ENCODE data around the gene FUNDC2. TPM values are rescaled to one million over a fixed set of nuclear protein-coding genes. Genes with fewer than 3 reads are reported as not detected.

Gene FUNDC2
- total RNA-seq, 1 donor from 2014 or later = 76.5 TPM

DNA sequence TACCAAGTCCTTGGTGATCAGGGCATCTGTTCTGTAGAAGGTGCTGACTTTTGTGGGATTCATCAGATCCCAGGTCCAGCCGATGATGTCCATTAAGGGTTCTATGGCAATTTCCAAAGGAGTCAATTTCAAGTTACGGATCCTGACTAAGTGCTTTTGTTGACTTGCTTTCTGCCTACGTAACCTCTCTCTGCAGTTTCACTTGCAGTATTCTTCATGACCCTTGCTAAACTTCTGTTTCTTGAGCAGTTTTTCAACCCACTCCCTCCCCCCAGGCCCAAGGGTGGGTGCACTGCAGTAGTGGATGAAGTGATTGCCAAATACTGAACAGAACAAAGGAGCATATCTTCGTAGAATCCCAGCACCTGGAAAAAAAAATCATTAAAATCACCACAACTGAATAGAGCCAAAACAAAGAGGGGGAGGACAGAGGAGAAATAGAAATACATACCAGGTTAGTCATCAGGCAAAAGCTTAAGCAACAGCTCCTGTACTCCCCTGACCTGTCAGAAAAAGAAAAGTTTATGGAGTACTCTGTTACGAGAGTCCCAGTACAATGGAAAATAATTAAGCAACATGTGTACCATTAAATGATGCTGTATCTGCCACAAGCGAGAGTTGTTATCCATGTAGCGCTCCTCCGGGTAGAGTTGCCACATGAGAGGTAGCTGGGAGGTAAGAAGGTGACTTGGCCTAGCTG is 38.5 kb downstream of the FUNDC2 start:
- TF ChIP-seq, protein P1, sequence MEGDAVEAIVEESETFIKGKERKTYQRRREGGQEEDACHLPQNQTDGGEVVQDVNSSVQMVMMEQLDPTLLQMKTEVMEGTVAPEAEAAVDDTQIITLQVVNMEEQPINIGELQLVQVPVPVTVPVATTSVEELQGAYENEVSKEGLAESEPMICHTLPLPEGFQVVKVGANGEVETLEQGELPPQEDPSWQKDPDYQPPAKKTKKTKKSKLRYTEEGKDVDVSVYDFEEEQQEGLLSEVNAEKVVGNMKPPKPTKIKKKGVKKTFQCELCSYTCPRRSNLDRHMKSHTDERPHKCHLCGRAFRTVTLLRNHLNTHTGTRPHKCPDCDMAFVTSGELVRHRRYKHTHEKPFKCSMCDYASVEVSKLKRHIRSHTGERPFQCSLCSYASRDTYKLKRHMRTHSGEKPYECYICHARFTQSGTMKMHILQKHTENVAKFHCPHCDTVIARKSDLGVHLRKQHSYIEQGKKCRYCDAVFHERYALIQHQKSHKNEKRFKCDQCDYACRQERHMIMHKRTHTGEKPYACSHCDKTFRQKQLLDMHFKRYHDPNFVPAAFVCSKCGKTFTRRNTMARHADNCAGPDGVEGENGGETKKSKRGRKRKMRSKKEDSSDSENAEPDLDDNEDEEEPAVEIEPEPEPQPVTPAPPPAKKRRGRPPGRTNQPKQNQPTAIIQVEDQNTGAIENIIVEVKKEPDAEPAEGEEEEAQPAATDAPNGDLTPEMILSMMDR (conservative IDR thresholded peaks at IDR 0.05) = no peak
- H3K4me1 Mint-ChIP-seq (ENCODE audit: unreplicated experiment) = no peaks in the 10 kb centered on the region
- DNase-seq (ENCODE audit: extremely low spot score, unreplicated experiment) = no peak
- no peaks in the 10 kb centered on the region for H3K9me3 Mint-ChIP-seq
- H3K27me3 Mint-ChIP-seq = no peaks in the 10 kb centered on the region
- no peak overlapping the region for H3K4me3 Mint-ChIP-seq
- H3K27ac Mint-ChIP-seq = peak overlapping the region; percentile 72
- no peaks in the 10 kb centered on the region for H3K36me3 Mint-ChIP-seq

DNA sequence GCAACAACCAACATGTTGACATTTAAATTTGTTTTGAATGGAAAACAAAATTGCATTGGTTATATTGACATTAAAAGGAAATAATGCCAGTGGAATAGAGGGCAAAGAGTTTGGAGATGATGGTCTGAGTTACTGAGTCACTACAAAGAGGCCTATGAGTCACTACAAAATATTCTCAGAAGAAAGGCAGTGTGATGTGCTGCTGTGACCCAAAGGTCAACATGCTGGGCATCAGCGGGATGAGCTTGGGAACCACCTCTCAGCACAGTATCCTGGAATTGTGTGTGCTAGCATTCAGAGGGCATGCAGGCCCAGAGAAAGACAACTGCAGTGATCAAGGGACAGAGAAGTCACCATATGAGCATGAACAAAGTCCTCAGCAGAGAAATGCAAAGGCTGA is 41.5 kb downstream of the FUNDC2 start:
- Mint-ChIP-seq H3K9me3 (no peaks in the 10 kb centered on the region), H3K36me3 (no peaks in the 10 kb centered on the region), H3K4me3 (peak overlapping the region; percentile 47), H3K4me1 (ENCODE audit: unreplicated experiment) (no peaks in the 10 kb centered on the region), H3K27me3 (no peaks in the 10 kb centered on the region), H3K27ac (no peak overlapping the region)
- no peak for DNase-seq (ENCODE audit: extremely low spot score, unreplicated experiment)
- TF ChIP-seq, protein P1 (conservative IDR thresholded peaks at IDR 0.05) = no peak

DNA sequence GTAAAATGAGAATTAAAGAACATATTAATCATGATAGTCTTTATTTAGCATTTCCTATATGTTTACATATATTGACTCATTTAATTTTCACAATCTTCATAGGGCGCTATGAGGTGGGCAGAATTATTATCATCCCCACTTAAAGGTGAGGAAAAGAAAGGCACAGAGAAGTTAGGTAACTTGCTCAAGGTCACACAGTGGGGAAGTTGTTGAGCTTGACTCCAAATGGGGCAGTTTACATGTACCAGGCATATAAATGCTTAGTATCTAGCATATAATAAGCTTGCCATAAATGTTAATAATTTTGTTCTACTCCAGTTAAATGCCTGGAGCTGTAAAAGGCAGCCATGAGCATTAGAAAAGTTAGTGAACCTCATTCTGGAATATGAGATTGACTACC is 42.8 kb downstream of the FUNDC2 start:
- Mint-ChIP-seq H3K9me3 (no peaks in the 10 kb centered on the region), H3K4me3 (peak overlapping the region; percentile 83), H3K27ac (no peak overlapping the region), H3K36me3 (no peaks in the 10 kb centered on the region), H3K27me3 (no peaks in the 10 kb centered on the region), H3K4me1 (ENCODE audit: unreplicated experiment) (no peaks in the 10 kb centered on the region)
- TF ChIP-seq, protein P1 (conservative IDR thresholded peaks at IDR 0.05) = no peak
- no peak for DNase-seq (ENCODE audit: extremely low spot score, unreplicated experiment)

DNA sequence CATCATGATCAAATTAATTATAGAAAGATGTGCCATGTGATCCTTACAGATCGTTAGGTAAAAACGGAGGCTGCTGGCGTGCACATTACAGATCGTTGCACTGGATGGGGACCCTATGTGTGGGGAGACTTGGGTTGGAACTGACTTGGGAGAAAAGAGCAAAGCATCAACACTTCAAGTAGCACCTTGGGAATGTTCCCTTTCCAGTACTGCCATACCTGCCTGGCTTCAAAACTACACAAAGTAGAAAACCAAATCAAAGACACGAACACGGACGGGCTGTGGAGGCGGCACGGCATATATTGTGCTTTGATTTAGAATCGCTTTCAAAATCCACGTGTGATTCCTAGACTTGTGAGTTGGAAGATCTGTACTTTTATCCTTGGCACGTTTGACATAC is 43.4 kb downstream of the FUNDC2 start:
- Mint-ChIP-seq H3K9me3 (no peaks in the 10 kb centered on the region), H3K36me3 (no peaks in the 10 kb centered on the region), H3K27ac (peak overlapping the region; percentile 60), H3K27me3 (no peaks in the 10 kb centered on the region), H3K4me3 (peak overlapping the region; percentile 83), H3K4me1 (ENCODE audit: unreplicated experiment) (no peaks in the 10 kb centered on the region)
- DNase-seq (ENCODE audit: extremely low spot score, unreplicated experiment) = no peak
- TF ChIP-seq, protein P1 (conservative IDR thresholded peaks at IDR 0.05) = no peak

DNA sequence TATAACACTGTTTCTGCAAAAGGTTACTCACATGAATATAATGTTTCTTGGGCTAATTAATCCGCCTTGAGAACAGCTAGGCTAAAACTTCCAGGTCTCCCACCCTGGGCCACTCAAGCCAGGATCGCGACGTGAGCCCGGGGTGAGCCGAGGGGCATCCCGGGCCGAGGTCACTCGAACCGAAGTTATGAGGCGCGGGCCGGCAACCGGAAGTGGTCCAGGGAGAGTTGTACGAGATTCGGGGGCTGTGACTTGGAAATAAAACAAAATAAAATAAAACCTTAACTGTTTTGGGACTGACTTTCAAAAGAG is 44.0 kb downstream of the FUNDC2 start:
- no peaks in the 10 kb centered on the region for H3K27me3 Mint-ChIP-seq
- peak overlapping the region; percentile 83 for H3K4me3 Mint-ChIP-seq
- H3K36me3 Mint-ChIP-seq = no peaks in the 10 kb centered on the region
- H3K4me1 Mint-ChIP-seq (ENCODE audit: unreplicated experiment) = no peaks in the 10 kb centered on the region
- TF ChIP-seq, protein P1 (conservative IDR thresholded peaks at IDR 0.05) = no peak
- DNase-seq (ENCODE audit: extremely low spot score, unreplicated experiment) = no peak
- peak overlapping the region; percentile 60 for H3K27ac Mint-ChIP-seq
- H3K9me3 Mint-ChIP-seq = no peaks in the 10 kb centered on the region

Measured in type B pancreatic cell (in vitro differentiated cells).